Heart left ventricle (tissue), 13 donors: Measurements from ENCODE around the gene ALS2CL.

Source experiments
- POLR2A ChIP-seq, 2 donors: fragments of 450-650 bp; IDR thresholded peaks; one replicate each; pipeline ENCODE4 v1.6.1; 2017; ENCODE audit warnings: antibody characterized with exemption in 2 of 2, mild to moderate bottlenecking in 2 of 2, moderate library complexity in 2 of 2
- TF ChIP-seq, protein P1 (sequence below), 12 donors: fragments of 200-600 bp; sonication (generic) in 4 of 12; IDR thresholded peaks; one replicate each; pipeline versions ENCODE4 v1.5.0 to v1.8.0; 2018 to 2022; ENCODE audit warnings: antibody characterized with exemption in 12 of 12, mild to moderate bottlenecking in 5 of 12
- donor health status: ischemic (EF 13 %, LVEDD 7.1; RV severe dilation, severe dysfunction).
- donor health status: DM: no; HTN: yes; CAD: no.
- donor health status: DM: no; HTN: no; CAD: no.
- donor health status: ischemic (EF 25% LVEDD 6.9; RV normal size, moderate dysfunction).
- donor health status: ischemic (EF 25% LVEDD 5.7; RV mildly dilated, moderate dysfunction).
- donor health status: ischemic (EF 35%, LVEDD 5.7; RV mildly dilated, moderate dysfunction).
- donor health status: nonischemic (EF 11% LVEDD 7.7; RV severe dilation, severe dysfunction).
- donor health status: DM: yes; HTN: yes; CAD: no.
- donor health status: PGD.
- donor health status: ischemic (EF 29% LVEDD 5.4; RV normal size, mild dysfunction).
- donor health status: nonischemic (EF 23%, LVEDD 6.1; RV moderate dilation, normal function).

DNA sequence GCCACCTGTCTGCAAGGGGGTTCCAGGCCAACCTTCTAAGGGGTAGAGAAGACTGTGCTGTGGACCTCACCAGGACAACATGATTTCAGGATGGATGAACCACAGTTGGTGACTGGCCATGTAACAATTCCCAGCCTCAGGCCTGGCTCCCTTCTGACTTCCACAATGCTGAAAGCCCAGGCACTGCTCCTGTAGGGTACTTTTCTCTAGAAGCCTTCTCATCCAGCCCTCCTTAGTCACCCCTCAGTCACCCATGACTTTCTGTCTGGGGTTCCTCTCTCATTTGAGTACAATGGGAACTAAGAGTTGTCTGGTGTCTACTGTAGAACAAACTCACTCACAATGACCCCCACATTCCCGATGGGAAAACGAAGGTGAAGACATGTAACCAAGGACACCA, 8.6 kb downstream of the ALS2CL start:
- TF ChIP-seq, protein P1, sequence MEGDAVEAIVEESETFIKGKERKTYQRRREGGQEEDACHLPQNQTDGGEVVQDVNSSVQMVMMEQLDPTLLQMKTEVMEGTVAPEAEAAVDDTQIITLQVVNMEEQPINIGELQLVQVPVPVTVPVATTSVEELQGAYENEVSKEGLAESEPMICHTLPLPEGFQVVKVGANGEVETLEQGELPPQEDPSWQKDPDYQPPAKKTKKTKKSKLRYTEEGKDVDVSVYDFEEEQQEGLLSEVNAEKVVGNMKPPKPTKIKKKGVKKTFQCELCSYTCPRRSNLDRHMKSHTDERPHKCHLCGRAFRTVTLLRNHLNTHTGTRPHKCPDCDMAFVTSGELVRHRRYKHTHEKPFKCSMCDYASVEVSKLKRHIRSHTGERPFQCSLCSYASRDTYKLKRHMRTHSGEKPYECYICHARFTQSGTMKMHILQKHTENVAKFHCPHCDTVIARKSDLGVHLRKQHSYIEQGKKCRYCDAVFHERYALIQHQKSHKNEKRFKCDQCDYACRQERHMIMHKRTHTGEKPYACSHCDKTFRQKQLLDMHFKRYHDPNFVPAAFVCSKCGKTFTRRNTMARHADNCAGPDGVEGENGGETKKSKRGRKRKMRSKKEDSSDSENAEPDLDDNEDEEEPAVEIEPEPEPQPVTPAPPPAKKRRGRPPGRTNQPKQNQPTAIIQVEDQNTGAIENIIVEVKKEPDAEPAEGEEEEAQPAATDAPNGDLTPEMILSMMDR (IDR thresholded peaks at IDR 0.05): no peak
- TF ChIP-seq POLR2A (IDR thresholded peaks at IDR 0.05): no peak
